H9 (cell line): ENCODE measurements around the gene SMYD5. TPM values are rescaled to one million over a fixed set of nuclear protein-coding genes. Genes with fewer than 3 reads are reported as not detected.

ENCODE experiments used
- DNase-seq: peaks from one replicate; pipeline ENCODE4 v3.0.0-alpha.2; 2017
- H2AFZ ChIP-seq: one replicate; pipeline ENCODE4 v1.6.1; 2013; ENCODE audit warnings: mild to moderate bottlenecking, low read length, control low read depth, moderate library complexity
- H2AK5ac ChIP-seq: 2 replicates; pipeline ENCODE4 v1.6.1; 2013; ENCODE audit warnings: low read length, control low read depth, mixed read lengths; ENCODE audit not compliant: insufficient read length
- H2BK120ac ChIP-seq: one replicate; pipeline ENCODE4 v1.6.1; 2013; ENCODE audit warnings: low read depth, mild to moderate bottlenecking, low read length, control low read depth, inconsistent platforms; ENCODE audit not compliant: poor library complexity, severe bottlenecking
- H2BK12ac ChIP-seq: 2 replicates; pipeline ENCODE4 v1.6.1; 2013; ENCODE audit warnings: low read length, control low read depth, mixed read lengths, low read depth; ENCODE audit not compliant: insufficient read length
- H2BK15ac ChIP-seq: 2 replicates; pipeline ENCODE4 v1.6.1; 2013; ENCODE audit warnings: low read depth, low read length, control low read depth
- H2BK20ac ChIP-seq: one replicate; pipeline ENCODE4 v1.6.1; 2013; ENCODE audit warnings: low read depth, mild to moderate bottlenecking, low read length, control low read depth, inconsistent platforms; ENCODE audit not compliant: poor library complexity, severe bottlenecking
- H2BK5ac ChIP-seq: 2 replicates; pipeline ENCODE4 v1.6.1; 2013; ENCODE audit warnings: low read length, control low read depth, mixed read lengths; ENCODE audit not compliant: insufficient read length
- H3K14ac ChIP-seq: 2 replicates; pipeline ENCODE4 v1.6.1; 2013; ENCODE audit warnings: low read length, control low read depth; ENCODE audit not compliant: insufficient read depth
- H3K18ac ChIP-seq: 2 replicates; pipeline ENCODE4 v1.6.1; 2013; ENCODE audit warnings: low read depth, mild to moderate bottlenecking, mixed read lengths, low read length, control low read depth; ENCODE audit not compliant: insufficient read length
- H3K23ac ChIP-seq: 2 replicates; pipeline ENCODE4 v1.6.1; 2013; ENCODE audit warnings: low read length, control low read depth, mixed read lengths, low read depth; ENCODE audit not compliant: insufficient read length
- H3K23me2 ChIP-seq: 2 replicates; pipeline ENCODE4 v1.6.1; 2013; ENCODE audit warnings: low read depth, mild to moderate bottlenecking, mixed read lengths, low read length, control low read depth; ENCODE audit not compliant: insufficient read length, poor library complexity, severe bottlenecking
- H3K27ac ChIP-seq: 2 replicates; pipeline ENCODE4 v1.5.1; 2013; ENCODE audit warnings: low read length, control low read depth, mixed read lengths, low read depth; ENCODE audit not compliant: insufficient read length
- H3K27me3 ChIP-seq: 2 replicates; pipeline ENCODE4 v1.6.1; 2013; ENCODE audit warnings: low read length, control low read depth, inconsistent platforms; ENCODE audit not compliant: insufficient read depth
- H3K4ac ChIP-seq: 2 replicates; pipeline ENCODE4 v1.6.1; 2013; ENCODE audit warnings: low read depth, mild to moderate bottlenecking, control low read depth, inconsistent platforms, low read length, moderate library complexity
- H3K4me1 ChIP-seq: 2 replicates; pipeline ENCODE4 v1.6.1; 2013; ENCODE audit warnings: low read length, control low read depth, inconsistent platforms; ENCODE audit not compliant: insufficient read depth
- H3K4me2 ChIP-seq: 2 replicates; pipeline ENCODE4 v1.6.1; 2013; ENCODE audit warnings: low read length, control low read depth, mixed read lengths; ENCODE audit not compliant: insufficient read length, insufficient read depth
- H3K56ac ChIP-seq: 2 replicates; pipeline ENCODE4 v1.6.1; 2013; ENCODE audit warnings: low read depth, mild to moderate bottlenecking, mixed read lengths, low read length, control low read depth; ENCODE audit not compliant: insufficient read length
- H3K79me1 ChIP-seq: 2 replicates; pipeline ENCODE4 v1.6.1; 2013; ENCODE audit warnings: low read depth, mild to moderate bottlenecking, moderate library complexity, low read length, control low read depth, inconsistent platforms; ENCODE audit not compliant: insufficient read depth, poor library complexity, severe bottlenecking
- H3K79me2 ChIP-seq: 2 replicates; pipeline ENCODE4 v1.6.1; 2013; ENCODE audit warnings: low read length, control low read depth, inconsistent platforms; ENCODE audit not compliant: insufficient read depth
- H3K9ac ChIP-seq: 2 replicates; pipeline ENCODE4 v1.6.1; 2013; ENCODE audit warnings: low read length, control low read depth, mixed read lengths; ENCODE audit not compliant: insufficient read length; ENCODE audit errors: extremely low read depth
- H3K9me3 ChIP-seq: one replicate; pipeline ENCODE4 v1.6.1; 2013; ENCODE audit warnings: low read depth, low read length, inconsistent platforms; ENCODE audit not compliant: control insufficient read depth
- H3T11ph ChIP-seq: one replicate; pipeline ENCODE4 v1.6.1; 2013; ENCODE audit warnings: mild to moderate bottlenecking, low read length, control low read depth, inconsistent platforms
- H4K20me1 ChIP-seq: one replicate; pipeline ENCODE4 v1.6.1; 2013; ENCODE audit not compliant: control insufficient read depth, insufficient read length, insufficient read depth
- H4K5ac ChIP-seq: 2 replicates; pipeline ENCODE4 v1.6.1; 2013; ENCODE audit warnings: low read depth, mild to moderate bottlenecking, mixed read lengths, low read length, control low read depth; ENCODE audit not compliant: insufficient read length
- H4K8ac ChIP-seq: replicated peaks from 2 replicates; pipeline ENCODE4 v1.6.1; 2013; ENCODE audit warnings: low read length, control low read depth, mixed read lengths, low read depth; ENCODE audit not compliant: insufficient read length
- H4K91ac ChIP-seq: 2 replicates; pipeline ENCODE4 v1.6.1; 2013; ENCODE audit warnings: low read depth, mild to moderate bottlenecking, moderate library complexity, mixed read lengths, low read length, control low read depth; ENCODE audit not compliant: insufficient read length
- H3K27ac Mint-ChIP-seq, 3 experiments: 2 replicates in 2 of 3; 3 replicates in 1 of 3; pipeline ENCODE4 v1.8.0; 2020 to 2021; ENCODE audit warnings: mixed read lengths in 3 of 3, mild to moderate bottlenecking in 1 of 3, moderate library complexity in 1 of 3
- H3K27me3 Mint-ChIP-seq: 2 replicates; pipeline ENCODE4 v1.8.0; 2021; ENCODE audit warnings: low read depth, mild to moderate bottlenecking, moderate library complexity, mixed read lengths
- H3K36me3 Mint-ChIP-seq, 3 experiments: 2 replicates in 2 of 3; 3 replicates in 1 of 3; pipeline ENCODE4 v1.8.0; 2020 to 2021; ENCODE audit warnings: low read depth in 3 of 3, mixed read lengths in 3 of 3; ENCODE audit not compliant: insufficient read depth in 1 of 3
- H3K4me1 Mint-ChIP-seq, 2 experiments: 2 replicates each; pipeline ENCODE4 v1.8.0; 2020; ENCODE audit warnings: mixed read lengths in 2 of 2
- H3K4me3 Mint-ChIP-seq, 2 experiments: 2 replicates in 1 of 2; 3 replicates in 1 of 2; pipeline ENCODE4 v1.8.0; 2020 to 2021; ENCODE audit warnings: mild to moderate bottlenecking in 2 of 2, mixed read lengths in 2 of 2, moderate library complexity in 1 of 2
- H3K9me3 Mint-ChIP-seq, 2 experiments: 2 replicates in 1 of 2; 3 replicates in 1 of 2; pipeline ENCODE4 v1.8.0; 2020; ENCODE audit warnings: mild to moderate bottlenecking in 2 of 2, mixed read lengths in 2 of 2, moderate library complexity in 1 of 2
- CTCF ChIP-seq: fragments of 200-600 bp; sonication (generic); conservative IDR thresholded peaks from 3 replicates; pipeline ENCODE4 v1.8.0; 2021; ENCODE audit warnings: antibody characterized with exemption, mild to moderate bottlenecking
- WGBS: extraction: QIAGEN DNeasy Blood & Tissue Kit; methylation state at CpG from one replicate; pipeline ENCODE4 v1.1.7; 2013; ENCODE audit warnings: missing lambda C conversion rate, low lambda C conversion rate, mixed read lengths; ENCODE audit not compliant: insufficient read length; ENCODE audit errors: extremely low coverage; 5-methylcytosine and 5-hydroxymethylcytosine counted together
- total RNA-seq: library from RNA; stranded (reverse); gene quantifications from 2 replicates; pipeline ENCODE4 v1.2.1, GENCODE V29; 2021

The SMYD5 gene
- total RNA-seq, 1 experiment from 2014 or later, result 45.2 TPM

GRCh38 chr2:73264332-73264606, 50.2 kb downstream of the SMYD5 start:
- Histone ChIP-seq H3K14ac (no peak overlapping the region), H4K20me1 (no peaks in the 10 kb centered on the region), H3K18ac (no peak overlapping the region), H3K27me3 (no peaks in the 10 kb centered on the region), H2AFZ (no peak overlapping the region), H3K79me2 (no peaks in the 10 kb centered on the region), H3T11ph (no peak overlapping the region), H2BK5ac (no peak overlapping the region), H3K79me1 (no peaks in the 10 kb centered on the region), H2AK5ac (no peak overlapping the region), H3K4me1 (no peaks in the 10 kb centered on the region; the same call in 1 of the 2 replicates), H3K27ac (no peak overlapping the region), H3K4me2 (no peak overlapping the region), H2BK12ac (no peak overlapping the region), H3K23ac (no peak overlapping the region), H3K23me2 (peaks cover 6% of the 10 kb centered on the region), H3K4ac (no peak overlapping the region), H2BK120ac (no peak overlapping the region), H4K8ac (no peak overlapping the region), H3K9me3 (no peaks in the 10 kb centered on the region), H4K5ac (no peak overlapping the region), H4K91ac (no peak overlapping the region), H2BK15ac (no peak overlapping the region), H2BK20ac (no peak overlapping the region), H3K9ac (no peak overlapping the region), H3K56ac (no peak overlapping the region)
- H3K9me3 Mint-ChIP-seq, result no peaks in the 10 kb centered on the region
- H3K4me3 Mint-ChIP-seq, result no peak overlapping the region
- H3K4me1 Mint-ChIP-seq, result peaks cover 10 to 17% of the 10 kb centered on the region in 2 experiments
- no CpG with 5 or more reads among the region's 15 CpGs for WGBS
- TF ChIP-seq CTCF, result no peak
- no peak overlapping the region for H3K27ac Mint-ChIP-seq
- peaks cover 20% of the 10 kb centered on the region for H3K27me3 Mint-ChIP-seq
- H3K36me3 Mint-ChIP-seq, result peaks cover 9 to 38% (median 21%) of the 10 kb centered on the region in 3 experiments; a peak in 6 of 7 replicates
- DNase-seq, result no peak
